ENCODE measurements around the gene GNG4. TPM values are rescaled to one million over a fixed set of nuclear protein-coding genes. Genes with fewer than 3 reads are reported as not detected.

Gene GNG4
- total and polyA plus RNA-seq, 2 experiments from 2014 or later, result 4.8 to 11.8 TPM

DNA sequence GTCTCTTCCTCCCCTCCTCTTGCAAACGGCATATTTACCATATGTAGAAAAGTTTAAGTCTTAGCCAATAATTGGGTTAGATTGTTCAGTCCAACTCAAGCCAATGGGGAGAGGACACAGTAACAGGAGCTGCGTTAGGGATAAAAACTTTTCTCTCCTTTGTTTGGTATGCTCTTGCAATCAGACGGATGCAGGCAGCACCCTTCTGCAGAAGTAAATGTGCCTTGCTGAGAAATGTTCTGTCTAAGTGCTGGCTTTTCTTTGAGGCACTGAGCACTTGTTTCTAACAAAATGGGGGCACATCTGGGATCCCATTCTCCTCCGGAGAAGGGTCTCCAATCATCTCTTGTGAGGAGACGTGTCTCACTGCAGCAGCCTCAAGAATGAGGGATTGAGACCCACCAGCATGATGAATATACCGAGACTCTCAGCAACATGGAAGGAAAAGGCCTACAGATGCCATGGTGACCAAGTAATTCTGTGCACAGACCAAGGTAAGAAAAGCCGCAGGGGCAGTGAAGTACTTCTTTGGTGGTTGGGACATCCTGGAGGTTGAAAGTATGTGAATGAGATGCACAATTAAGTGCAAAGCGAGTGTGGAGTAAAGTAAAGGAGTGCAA is 20.7 kb upstream of the GNG4 start:
- Histone ChIP-seq H2AFZ (no peak overlapping the region), H3K9me3 (ENCODE audit: low read depth) (no peaks in the 10 kb centered on the region), H3K27ac (peak overlapping the region; percentile 90), H4K20me1 (ENCODE audit: insufficient read depth, poor library complexity, severe bottlenecking) (no peaks in the 10 kb centered on the region), H3K36me3 (replicated peaks; ENCODE audit: insufficient read depth, low read depth) (no peaks in the 10 kb centered on the region), H3K27me3 (no peaks in the 10 kb centered on the region), H3K4me1 (ENCODE audit: insufficient read depth) (peaks cover 25% of the 10 kb centered on the region), H3K9me2 (replicated peaks; ENCODE audit: insufficient read depth) (no peaks in the 10 kb centered on the region), H3K79me2 (peaks cover 30% of the 10 kb centered on the region), H3K4me2 (peak overlapping the region; percentile 65), H3K4me3 (no peak overlapping the region)
- TF ChIP-seq EZH2 (IDR thresholded peaks at IDR 0.05; ENCODE audit: borderline replicate concordance), result no peak
- TF ChIP-seq, protein P1, sequence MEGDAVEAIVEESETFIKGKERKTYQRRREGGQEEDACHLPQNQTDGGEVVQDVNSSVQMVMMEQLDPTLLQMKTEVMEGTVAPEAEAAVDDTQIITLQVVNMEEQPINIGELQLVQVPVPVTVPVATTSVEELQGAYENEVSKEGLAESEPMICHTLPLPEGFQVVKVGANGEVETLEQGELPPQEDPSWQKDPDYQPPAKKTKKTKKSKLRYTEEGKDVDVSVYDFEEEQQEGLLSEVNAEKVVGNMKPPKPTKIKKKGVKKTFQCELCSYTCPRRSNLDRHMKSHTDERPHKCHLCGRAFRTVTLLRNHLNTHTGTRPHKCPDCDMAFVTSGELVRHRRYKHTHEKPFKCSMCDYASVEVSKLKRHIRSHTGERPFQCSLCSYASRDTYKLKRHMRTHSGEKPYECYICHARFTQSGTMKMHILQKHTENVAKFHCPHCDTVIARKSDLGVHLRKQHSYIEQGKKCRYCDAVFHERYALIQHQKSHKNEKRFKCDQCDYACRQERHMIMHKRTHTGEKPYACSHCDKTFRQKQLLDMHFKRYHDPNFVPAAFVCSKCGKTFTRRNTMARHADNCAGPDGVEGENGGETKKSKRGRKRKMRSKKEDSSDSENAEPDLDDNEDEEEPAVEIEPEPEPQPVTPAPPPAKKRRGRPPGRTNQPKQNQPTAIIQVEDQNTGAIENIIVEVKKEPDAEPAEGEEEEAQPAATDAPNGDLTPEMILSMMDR (IDR thresholded peaks at IDR 0.05; ENCODE audit: poor library complexity), result no peak
- TF ChIP-seq EZH2phosphoT487 (IDR thresholded peaks at IDR 0.05; ENCODE audit: low read depth, severe bottlenecking, unreplicated experiment), result no peak
- WGBS (ENCODE audit: low lambda C conversion rate, missing lambda C conversion rate), result 83% methylated on average over 8 of the region's 8 CpGs
- no peak for DNase-seq (ENCODE audit: low spot score)

DNA sequence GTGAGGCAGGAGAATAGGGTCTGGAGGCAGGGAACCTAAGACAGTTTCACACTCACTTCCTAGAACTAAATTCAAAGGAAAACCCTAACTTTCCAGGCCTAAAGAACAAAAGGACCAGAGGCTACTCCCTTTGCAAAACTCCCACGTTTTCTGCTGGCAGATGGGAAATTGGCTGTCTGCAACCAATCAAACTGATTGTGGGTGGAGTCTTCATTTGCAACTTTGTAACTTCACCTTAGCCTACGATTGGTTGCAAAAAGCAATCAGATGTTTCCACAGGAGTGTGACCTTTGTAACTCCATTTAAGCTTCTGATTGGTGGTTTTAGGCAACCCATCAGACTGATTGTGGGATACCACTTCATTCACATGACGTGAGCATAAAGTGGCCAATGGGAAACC is 19.7 kb upstream of the GNG4 start:
- Histone ChIP-seq H3K27ac (peak overlapping the region; percentile 90), H3K79me2 (peaks cover 30% of the 10 kb centered on the region), H3K4me2 (peak overlapping the region; percentile 65), H3K9me2 (replicated peaks; ENCODE audit: insufficient read depth) (no peaks in the 10 kb centered on the region), H3K4me3 (no peak overlapping the region), H3K36me3 (replicated peaks; ENCODE audit: insufficient read depth, low read depth) (no peaks in the 10 kb centered on the region), H2AFZ (no peak overlapping the region), H3K9me3 (ENCODE audit: low read depth) (no peaks in the 10 kb centered on the region), H3K4me1 (ENCODE audit: insufficient read depth) (peaks cover 24% of the 10 kb centered on the region), H3K27me3 (no peaks in the 10 kb centered on the region), H4K20me1 (ENCODE audit: insufficient read depth, poor library complexity, severe bottlenecking) (no peaks in the 10 kb centered on the region)
- TF ChIP-seq, protein P1 (IDR thresholded peaks at IDR 0.05; ENCODE audit: poor library complexity), result no peak
- no peak for TF ChIP-seq EZH2phosphoT487 (IDR thresholded peaks at IDR 0.05; ENCODE audit: low read depth, severe bottlenecking, unreplicated experiment)
- TF ChIP-seq EZH2 (IDR thresholded peaks at IDR 0.05; ENCODE audit: borderline replicate concordance), result no peak
- DNase-seq (ENCODE audit: low spot score), result no peak
- WGBS (ENCODE audit: low lambda C conversion rate, missing lambda C conversion rate), result 75% methylated on average over 3 of the region's 3 CpGs

DNA sequence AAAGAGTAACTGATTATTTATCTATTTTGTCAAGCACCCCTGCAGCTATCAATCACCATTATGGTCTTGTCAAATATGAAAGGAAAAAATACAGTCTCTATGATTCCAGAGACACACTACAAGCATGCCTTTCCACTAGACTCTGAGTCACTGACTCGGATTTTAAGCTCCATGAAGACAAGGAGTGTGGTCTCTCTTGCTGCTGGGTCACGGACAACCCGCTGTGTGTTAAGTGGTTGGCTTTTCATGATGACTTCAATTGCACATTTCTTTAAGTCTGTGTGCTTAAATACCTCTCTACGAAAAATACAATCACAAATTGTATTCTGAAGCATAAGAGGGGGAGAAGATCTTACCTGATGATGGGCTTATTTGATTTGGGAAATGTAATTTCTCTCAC is 14.0 kb upstream of the GNG4 start:
- TF ChIP-seq EZH2 (IDR thresholded peaks at IDR 0.05; ENCODE audit: borderline replicate concordance), result no peak
- TF ChIP-seq EZH2phosphoT487 (IDR thresholded peaks at IDR 0.05; ENCODE audit: low read depth, severe bottlenecking, unreplicated experiment), result no peak
- TF ChIP-seq, protein P1 (IDR thresholded peaks at IDR 0.05; ENCODE audit: poor library complexity), result no peak
- no peaks in the 10 kb centered on the region for H3K79me2 ChIP-seq
- H3K9me2 ChIP-seq (replicated peaks; ENCODE audit: insufficient read depth), result no peaks in the 10 kb centered on the region
- H2AFZ ChIP-seq, result no peak overlapping the region
- no peaks in the 10 kb centered on the region for H3K4me1 ChIP-seq (ENCODE audit: insufficient read depth)
- H3K9me3 ChIP-seq (ENCODE audit: low read depth), result no peaks in the 10 kb centered on the region
- DNase-seq (ENCODE audit: low spot score), result no peak
- H3K4me3 ChIP-seq, result no peak overlapping the region
- no peak overlapping the region for H3K27ac ChIP-seq
- no peaks in the 10 kb centered on the region for H4K20me1 ChIP-seq (ENCODE audit: insufficient read depth, poor library complexity, severe bottlenecking)
- H3K36me3 ChIP-seq (replicated peaks; ENCODE audit: insufficient read depth, low read depth), result no peaks in the 10 kb centered on the region
- H3K4me2 ChIP-seq, result no peak overlapping the region
- WGBS (ENCODE audit: low lambda C conversion rate, missing lambda C conversion rate), result 88% methylated on average over 4 of the region's 4 CpGs
- H3K27me3 ChIP-seq, result no peaks in the 10 kb centered on the region
